Measurements from ENCODE around the gene PMM2.
"Not testable (repeated sequence)": the region's sequence is repeated elsewhere in the genome, so short reads cannot be mapped to it uniquely, and the experiment has no call there.

Gene PMM2

GRCh38 chr16:8869212-8869987 lies 71.8 kb downstream of the PMM2 start:
- no peak for DNase-seq

DNA sequence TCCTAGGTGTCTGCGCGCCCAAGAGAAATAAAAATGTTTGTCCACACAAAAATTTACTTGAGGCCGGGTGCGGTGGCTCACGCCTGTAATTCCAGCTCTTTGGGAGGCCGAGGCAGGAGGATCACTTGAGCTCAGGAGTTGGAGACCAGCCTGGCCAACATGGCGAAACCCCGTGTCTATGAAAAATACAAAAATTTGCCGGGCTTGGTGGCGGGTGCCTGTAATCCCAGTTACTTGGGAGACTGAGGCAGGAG lies 72.3 kb downstream of the PMM2 start:
- DNase-seq, result not testable (repeated sequence)

- DNase-seq, result no peak
These were observed 74.4 kb downstream of the PMM2 start for GRCh38 chr16:8872071-8872470.

DNA sequence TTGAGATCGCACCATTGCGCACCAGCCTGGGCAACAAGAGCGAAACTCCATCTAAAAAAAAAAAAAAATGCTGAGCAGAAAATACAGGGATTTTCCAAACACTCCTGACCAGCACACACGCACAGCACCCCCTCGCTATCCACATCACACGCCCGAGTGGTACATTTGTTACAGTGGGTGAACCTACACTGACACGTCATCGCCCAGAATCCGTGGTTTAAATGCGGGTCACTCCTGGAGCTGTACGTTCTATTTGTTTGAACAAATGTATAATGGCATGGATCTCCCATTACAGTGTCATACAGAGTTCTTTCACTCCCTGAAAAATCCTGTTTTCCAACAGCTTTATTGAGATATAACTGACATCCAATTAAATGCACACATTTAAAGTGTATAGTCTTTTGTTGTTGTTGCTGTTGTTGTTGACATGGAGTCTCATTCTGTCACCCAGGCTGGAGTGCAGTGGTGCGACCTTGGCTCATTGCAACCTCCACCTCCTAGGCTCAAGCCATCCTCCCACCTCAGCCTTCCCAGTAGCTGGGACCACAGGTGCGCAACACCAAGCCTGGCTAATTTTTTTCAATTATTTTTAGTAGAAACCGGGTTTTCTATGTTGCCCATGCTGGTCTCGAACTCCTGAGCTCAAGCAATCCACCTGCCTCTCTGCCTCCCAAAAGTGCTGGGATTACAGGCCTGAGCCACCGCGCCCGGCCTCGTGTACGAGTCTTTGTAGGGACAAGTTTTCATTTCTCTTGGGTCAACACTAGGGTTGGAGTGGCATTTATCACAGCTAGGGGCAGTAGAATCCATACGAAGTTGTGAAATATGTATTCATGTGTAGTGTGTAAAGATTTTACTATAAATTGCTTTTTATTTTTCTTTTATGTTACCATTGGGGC lies 75.6 kb downstream of the PMM2 start:
- DNase-seq, result no peak

DNA sequence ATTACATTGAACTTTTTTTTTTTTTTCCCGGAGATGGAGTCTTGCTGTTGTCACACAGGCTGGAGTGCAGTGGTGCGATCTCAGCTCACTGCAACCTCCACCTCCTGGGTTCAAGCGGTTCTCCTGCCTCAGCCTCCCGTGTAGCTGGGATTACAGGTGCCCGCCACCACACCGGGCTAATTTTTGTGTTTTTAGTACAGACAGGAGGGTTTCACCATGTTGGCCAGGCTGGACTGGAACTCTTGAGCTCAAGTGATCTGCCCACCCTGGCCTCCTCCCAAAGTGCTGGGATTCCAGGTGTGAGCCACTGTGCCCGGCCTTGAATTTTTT lies 76.2 kb downstream of the PMM2 start:
- DNase-seq, result not testable (repeated sequence)

DNA sequence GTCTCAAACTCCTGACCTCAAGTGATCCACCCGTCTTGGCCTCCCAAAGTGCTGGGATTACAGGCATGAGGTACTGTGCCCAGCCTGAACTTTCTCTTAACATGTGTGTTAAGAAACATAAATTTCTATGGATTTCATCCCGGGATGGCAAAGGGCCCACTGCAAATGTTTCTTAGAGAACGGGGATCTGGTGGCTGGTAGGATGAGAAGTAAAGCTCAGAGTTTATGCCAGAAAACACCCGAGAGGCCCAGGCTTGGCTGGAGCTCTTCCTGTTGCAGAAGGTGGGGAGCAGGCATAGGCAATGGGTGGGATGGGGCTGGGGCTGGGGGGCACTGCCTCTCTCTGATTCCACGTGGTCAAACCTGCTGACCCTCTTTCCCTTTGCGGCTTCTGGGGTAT lies 76.7 kb downstream of the PMM2 start:
- peak; percentile 68 for DNase-seq

- not testable (repeated sequence) for DNase-seq
These were observed 77.7 kb downstream of the PMM2 start for GRCh38 chr16:8875317-8875716.

DNA sequence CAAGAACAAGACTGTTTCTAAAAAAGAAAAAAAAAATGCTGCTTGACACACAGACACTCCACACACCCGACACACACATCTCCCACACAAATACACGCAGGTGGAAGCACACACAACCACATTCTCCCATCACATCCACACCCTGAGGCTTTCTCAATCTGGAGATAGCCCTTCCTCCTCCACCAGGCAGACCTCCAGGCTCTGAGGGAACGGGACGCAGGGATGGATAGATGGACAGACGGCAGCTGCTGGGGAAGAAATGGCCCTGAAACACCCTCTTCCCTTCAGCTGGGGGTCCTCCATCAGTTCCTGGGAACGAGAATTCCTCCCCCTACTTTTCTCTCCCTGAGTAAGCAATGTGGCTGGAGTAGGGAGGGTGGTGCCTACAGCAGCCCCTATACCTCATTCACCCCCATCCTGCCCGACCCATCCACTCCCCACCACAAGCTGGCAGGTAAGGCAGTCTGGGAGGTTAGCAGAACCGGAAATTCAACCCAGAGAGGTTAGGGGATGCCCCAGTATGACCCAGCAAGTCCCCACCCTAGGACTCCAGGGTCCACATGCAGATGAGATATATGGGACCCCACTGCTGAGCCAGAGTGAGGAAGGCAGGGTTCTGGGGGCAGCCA lies 80.4 kb downstream of the PMM2 start:
- peak; percentile 24 for DNase-seq

GRCh38 chr16:8878523-8878911 lies 80.9 kb downstream of the PMM2 start:
- DNase-seq, result peak; percentile 21

DNA sequence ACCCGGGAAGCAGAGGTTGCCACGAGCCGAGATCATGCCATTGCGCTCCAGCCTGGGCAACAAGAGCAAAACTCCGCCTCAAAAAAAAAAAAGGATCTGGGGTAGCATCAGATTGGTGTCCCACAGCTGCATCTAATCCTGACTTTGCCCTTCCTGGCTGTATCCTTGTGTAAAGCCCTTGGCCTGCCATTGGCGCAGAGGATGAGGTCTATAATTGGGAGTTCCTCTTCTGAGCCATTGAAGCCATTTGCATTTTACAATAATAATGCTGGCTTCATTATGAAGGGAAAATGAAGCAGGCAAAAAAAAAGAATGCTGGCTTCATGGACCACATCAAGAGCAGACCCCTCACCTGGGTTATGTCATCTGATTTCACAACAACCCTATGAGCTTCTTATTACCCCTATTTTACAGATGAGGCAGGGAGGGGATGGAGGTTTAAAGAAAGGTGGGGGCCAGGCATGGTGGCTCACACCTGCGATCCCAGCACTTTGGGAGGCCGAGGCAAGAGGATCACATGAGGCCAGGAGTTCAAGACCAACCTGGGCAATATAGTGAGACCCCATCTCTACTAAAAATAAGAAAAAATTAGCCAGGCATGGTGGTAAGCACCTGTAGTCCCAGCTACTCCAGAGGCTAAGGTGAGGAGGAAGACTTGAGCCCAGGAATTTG lies 83.3 kb downstream of the PMM2 start:
- DNase-seq, result peak; percentile 23

- DNase-seq, result no peak
These were observed 84.5 kb downstream of the PMM2 start, which contains the start of gene LITAFD for GRCh38 chr16:8882041-8882617. Gene LITAFD, plus strand, starts transcription at chr16:8882351. Its CDS starts 2,005 bp downstream, at chr16:8884356.

- DNase-seq, result no peak
These were observed 85.2 kb downstream of the PMM2 start for GRCh38 chr16:8882725-8883377.

DNA sequence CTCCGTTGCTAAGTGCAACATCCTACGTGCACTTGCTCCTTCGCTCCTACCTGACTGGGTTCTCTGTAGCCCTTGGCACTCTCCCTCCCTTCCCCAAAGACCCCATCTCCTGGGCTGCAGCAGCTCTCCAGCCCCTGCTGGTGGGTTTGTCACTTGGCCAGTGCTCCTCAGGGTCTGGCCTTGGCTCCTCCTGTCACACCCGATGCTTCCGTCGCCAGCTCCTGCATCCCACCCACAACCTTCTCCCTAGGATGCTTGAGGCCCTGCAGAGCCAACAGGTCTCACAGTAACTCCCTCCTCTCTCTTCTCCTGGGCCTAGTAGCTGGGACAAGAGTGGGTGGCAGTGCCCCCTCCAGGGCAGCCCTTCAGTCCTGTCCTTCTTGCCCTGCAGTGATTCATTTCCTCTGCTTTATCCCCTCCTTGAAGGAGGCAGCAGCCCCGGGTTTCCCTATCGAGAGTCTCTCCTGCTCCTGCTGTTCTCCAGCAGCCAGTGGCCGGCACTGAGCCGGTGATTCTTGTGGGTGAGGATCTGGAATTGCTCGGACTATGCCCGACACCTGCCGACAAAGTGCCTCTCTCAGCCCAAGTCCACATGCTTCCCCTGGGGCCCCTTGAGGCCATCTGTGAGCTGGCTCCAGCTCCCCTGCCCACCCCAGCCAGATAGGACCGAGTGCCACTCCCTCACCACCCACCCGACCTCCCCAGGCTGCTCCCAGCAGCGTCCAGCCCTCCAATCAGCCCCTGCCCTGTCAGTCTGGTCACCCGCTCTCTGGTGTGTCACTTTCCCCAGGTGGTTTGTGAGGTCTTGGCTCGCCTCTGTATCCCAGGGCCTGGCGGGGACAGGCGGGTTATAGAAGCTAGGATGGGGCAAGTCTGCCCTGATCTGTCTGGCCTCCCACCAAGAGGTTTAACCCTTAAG lies 88.3 kb downstream of the PMM2 start:
- peak; percentile 36 for DNase-seq

GRCh38 chr16:8886593-8887430 lies 89.2 kb downstream of the PMM2 start:
- DNase-seq, result no peak

- peak; percentile 27 for DNase-seq
These were observed 89.8 kb downstream of the PMM2 start for GRCh38 chr16:8887431-8887765.

DNA sequence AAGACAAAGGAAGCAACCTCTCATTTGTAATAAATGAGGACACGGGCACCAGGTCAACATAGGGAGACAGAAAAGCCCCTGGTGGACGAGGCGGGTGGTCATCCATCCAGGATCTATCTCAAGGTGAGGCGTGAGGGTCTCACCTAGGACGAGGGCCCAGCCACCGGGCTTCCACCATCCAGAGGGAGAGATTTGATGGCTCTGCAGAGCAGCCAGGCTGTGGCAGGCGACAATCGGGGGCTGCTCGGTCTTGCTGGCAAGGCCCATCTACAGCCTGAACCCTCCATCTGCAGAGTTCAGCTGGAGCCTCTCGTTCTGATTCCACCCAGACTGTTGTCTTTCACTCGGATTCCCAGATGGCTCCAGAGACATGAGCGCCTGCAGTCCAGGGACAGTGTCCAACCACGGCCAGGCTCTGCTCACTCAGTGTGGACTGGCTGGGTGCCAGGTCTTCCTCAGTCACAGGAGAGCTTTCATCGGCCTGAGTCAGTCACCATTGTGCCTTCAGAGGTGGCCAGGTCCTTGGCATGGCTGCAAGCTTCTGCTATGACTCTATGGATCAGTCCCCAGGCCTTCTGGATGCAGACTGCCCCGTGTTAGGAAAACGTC lies 90.4 kb downstream of the PMM2 start:
- DNase-seq, result peak; percentile 41

DNA sequence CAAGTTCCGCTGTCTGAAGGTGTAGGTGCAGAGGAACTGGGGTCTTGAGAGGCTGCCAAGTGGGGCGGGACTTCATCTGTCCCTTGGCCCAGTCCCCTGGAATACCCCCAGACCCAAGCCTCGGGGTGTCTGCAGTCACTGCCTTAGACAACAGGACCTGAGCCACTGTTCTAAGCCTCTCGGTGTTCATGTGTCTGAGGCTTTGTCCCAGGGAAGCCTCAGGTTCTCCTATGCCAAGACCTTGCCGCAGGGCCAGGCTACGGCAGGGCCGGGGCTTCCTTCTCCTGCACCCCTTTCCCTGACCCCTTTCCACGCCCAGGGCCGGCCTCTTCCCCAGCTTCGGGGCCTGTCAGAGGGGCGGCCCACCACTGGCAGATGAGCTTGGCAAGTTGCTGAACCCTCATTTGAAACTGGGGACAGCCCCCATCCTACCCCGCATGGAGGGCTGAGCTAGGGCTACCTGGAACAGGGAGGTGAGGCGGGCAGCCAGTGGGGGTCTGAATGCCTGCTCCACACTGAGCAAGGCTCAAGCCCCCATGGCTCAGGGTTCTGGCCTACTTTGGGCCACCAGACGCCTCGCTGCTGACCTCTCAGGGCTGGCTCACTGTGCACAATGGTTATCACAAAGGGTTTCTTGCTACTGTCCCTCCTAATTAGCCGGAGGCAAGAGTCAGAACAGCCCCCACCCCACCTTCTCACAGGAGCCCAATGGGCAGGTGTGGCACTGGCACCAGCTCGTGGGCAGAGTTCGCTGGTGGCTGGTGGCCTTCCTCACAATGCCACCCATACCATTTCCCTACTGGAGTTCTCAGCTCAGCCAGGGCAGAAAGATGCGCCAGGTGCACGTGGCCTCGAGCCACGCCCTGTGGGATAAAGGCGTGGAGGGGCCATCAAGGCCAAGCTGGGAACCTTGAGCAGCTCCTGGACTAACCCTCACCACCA lies 91.6 kb downstream of the PMM2 start:
- no peak for DNase-seq

GRCh38 chr16:8889893-8890548 lies 92.4 kb downstream of the PMM2 start:
- no peak for DNase-seq

Measured in left hindlimb (tissue), 1 donor.